Fibroblast of skin of right biceps (primary cell): ENCODE data around the gene EPC2.
"Not testable (repeated sequence)": the region's sequence is repeated elsewhere in the genome, so short reads cannot be mapped to it uniquely, and the experiment has no call there.

Source experiments
- DNase-seq: peaks from one replicate; pipeline ENCODE4 v3.0.0-alpha.2; 2013

Gene EPC2

GRCh38 chr2:148737742-148738141, 93.2 kb downstream of the EPC2 start:
- no peak for DNase-seq

DNA sequence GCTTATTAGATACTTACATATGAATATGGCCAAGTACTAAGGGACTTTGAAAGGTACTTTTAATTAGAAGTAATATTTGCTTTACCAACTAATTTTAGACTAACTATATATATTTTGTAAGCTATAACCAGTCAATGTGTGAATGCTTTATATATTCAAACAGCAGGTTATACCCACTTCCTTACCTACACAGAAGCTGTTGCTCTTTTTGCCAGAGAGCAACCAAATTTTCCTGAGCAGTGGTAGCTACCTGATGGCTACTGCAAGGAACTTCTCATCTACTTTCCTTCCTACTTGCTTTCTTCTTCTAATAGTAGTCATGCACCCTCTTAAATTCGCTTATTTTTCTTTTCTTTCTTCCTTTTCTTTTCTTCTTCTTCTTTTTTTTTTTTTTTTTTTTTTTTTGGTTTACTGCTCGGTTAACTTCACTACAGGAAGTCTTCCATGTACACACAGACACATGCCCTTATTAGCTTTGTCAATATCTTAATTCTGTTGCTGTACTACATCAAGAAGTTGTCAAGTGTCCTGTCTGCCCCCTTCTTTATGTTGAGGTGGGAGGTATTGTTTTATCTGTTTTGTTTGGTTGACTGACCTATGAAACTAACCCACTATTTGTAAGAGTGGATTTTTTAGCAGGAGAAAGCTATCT, 95.0 kb downstream of the EPC2 start:
- no peak for DNase-seq

GRCh38 chr2:148742373-148742772, 97.8 kb downstream of the EPC2 start:
- no peak for DNase-seq

DNA sequence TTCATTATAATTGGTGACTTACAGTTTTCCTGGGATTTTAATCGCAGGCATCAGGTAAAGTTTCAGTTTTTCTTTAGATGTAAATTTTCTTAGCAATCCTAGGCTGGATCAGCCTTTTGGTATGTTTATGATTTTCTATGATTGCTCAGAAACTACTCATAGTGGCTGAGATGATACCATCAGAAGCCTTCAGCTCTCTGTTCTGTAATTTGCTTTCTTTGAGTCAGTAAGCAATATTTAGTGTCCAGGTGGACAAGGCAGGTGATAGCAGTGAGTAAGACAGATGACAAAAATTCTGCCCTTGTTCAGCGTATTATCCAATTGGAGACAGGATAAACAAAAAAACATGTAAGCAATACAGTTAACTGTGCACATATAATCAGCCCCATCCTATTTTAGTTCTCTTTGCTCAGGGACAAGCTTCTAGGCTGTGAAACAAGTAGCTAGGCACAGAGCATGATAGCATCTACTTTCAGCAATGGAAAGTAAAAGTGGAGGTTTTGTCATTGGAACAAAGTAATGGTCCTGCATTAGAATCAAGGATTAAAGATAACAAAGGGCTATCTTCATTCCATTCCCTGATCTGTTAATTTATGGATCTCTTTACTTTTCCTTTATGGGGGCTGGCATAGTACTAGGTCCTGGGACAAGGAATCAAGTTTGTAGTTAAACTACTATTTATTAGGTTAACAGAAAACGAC, 100.8 kb downstream of the EPC2 start:
- DNase-seq, result no peak

- DNase-seq, result no peak
Measured at GRCh38 chr2:148746973-148747372, 102.4 kb downstream of the EPC2 start.

DNA sequence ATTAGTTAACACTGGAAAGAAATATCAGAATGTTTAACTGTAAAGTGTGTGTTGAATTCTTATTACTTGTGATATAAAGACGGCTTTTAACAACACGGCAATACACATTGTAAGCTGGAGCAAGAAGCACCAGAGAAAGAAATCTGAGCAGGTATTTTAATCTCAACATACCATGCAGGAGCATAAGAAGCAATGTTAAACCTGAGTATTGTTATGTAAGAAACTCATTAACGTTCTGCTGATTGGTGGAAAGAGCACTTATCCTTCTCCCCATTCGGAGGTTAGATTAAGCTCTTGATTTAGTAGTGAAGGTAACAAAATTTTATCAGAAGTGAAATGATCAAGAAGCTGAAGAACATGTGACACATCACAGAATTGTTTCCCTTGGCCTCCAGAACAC, 107.4 kb downstream of the EPC2 start:
- DNase-seq, result no peak

- no peak for DNase-seq
Measured at GRCh38 chr2:148752977-148753376, 108.4 kb downstream of the EPC2 start.

- DNase-seq, result no peak
Measured at GRCh38 chr2:148754864-148755263, 110.3 kb downstream of the EPC2 start.

- peak; percentile 94 for DNase-seq
Measured at GRCh38 chr2:148756292-148756975, 111.9 kb downstream of the EPC2 start.

- DNase-seq, result no peak
Measured at GRCh38 chr2:148764815-148765214, 120.3 kb downstream of the EPC2 start.

DNA sequence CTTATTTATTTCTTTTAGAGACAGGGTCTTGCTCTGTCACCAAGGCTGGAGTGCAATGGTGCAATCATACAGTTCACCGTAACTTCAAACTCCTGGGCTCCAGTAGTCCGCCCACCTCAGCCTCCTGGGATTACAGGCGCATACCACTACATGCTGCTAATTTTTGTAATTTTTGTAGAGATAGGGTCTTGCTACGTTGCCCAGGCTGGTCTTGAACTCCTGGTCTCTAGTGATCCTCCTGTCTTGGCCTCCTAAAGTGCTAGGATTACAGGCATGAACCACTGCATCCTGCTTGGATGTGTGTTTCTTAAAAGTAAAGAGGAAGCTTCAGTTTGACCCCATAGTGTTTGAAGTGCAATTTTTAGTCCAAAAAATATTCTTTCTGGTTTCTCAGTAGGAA, 125.5 kb downstream of the EPC2 start:
- no peak for DNase-seq

DNA sequence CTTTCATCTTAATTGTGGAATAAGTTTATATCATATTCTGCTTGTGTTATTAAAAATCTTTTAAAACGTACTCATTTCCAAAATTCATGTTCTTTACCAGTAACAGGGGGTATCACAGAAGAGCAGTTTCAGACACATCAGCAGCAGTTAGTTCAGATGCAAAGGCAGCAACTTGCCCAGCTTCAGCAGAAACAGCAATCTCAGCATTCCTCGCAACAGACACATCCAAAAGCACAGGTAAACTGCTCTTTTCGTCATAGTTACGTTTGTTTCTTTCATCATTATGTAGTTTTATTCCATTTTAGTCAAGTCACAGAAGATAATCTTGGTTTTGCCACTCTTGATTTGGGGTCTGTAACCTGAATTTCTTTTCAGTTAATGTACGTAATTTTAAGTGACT, 137.0 kb downstream of the EPC2 start:
- DNase-seq, result no peak

DNA sequence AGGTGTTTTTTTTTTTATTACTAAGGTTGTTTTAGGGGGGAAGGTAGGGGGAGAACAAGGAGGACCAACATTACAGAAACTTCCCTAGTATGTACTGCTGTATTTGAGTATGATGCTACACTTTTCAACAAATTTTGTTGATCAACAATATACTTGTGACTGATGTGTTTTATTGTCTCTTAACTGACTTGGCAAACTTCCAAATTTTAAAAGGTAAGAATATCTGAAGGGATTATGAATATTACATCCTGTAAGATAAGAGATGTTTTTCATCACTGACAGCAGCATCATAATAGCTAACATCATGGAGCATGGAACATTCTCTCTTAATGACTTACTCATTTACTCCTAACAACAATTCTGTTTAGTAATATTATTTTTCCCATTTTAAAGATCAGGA, 144.5 kb downstream of the EPC2 start:
- no peak for DNase-seq

DNA sequence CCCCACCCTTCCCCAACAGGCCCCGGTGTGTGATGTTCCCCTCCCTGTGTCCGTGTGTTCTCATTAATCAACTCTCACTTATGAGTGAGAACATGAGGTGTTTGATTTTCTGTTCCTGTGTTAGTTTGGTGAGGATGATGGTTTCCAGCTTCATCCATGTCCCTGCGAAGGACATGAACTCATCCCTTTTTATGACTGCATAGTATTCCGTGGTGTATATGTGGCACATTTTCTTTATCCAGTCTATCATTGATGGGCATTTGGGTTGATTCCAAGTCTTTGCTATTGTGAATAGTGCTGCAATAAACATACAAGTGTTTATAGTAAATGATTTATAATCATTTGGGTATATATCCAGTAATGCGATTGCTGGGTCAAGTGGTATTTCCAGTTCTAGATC, 145.6 kb downstream of the EPC2 start:
- not testable (repeated sequence) for DNase-seq

GRCh38 chr2:148794558-148794957, 150.0 kb downstream of the EPC2 start:
- peak; percentile 73 for DNase-seq

DNA sequence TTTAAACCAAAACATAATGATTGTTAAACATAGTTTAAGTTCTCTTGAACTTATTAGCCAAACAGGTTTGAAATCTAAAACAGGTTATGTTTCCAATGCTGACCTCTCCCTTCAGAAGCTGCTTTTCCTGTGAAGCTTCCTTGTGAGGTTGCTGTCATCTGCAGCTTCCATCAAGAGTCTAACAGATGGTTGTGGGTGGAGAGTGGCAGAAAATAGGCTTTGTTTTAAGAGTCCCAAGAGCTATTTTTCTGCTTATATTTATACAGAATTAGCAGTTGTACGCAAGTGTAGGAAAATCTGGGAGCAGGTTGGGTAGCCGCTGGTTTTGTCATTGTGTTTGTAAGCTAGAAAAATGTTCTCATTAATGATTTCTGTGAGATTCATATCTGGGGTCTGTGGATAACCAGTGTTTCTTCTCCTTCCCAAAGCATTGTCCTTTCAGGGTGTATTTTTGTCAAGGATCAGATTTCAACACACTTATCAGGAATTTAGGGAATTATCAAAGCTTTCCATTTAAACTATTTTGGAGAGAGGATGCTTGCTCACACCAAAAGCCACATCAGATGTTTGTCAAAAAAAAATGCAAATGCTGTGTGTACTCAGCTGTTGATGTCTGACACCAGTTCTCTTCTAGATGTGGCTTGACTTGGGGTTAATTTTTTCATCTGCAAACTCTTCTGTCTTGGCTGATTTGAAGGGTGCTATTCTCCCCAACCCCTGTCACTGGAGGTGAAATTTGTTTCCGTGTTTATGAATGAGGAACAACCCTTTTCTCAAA, 152.4 kb downstream of the EPC2 start:
- DNase-seq, result no peak

DNA sequence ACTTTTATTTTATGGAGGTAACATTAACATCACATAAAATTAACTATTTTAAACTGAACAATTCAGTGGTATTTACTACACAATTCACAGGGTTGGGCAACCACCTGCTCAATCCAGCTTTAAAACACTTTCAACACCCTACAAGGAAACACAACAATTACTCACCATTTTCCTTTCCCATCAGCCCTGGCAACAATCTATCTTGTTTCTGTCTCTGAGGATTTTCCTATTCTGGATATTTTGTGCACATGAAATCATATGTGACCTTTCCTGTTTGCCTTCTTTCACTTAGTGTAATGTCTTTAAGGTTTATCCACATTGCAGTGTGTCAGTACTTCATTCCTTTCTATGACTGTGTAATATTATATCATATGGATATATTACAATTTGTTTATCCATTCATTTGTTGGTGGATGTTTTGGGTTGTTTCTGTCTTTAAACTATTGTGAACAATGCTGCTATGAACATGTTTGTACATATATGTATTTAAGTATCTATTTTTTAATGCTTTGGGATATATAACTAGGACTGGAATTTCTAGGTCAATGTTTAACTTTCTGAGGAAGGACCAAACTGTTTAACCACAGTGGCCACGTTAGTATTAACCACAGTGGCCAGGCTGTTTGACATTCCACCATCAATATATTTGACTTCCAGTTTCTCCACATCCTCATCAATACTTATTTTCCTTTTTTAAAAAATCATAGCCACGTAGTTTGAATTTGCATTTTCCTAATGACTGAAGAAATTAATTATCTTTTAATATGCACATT, 158.1 kb downstream of the EPC2 start:
- DNase-seq, result no peak

DNA sequence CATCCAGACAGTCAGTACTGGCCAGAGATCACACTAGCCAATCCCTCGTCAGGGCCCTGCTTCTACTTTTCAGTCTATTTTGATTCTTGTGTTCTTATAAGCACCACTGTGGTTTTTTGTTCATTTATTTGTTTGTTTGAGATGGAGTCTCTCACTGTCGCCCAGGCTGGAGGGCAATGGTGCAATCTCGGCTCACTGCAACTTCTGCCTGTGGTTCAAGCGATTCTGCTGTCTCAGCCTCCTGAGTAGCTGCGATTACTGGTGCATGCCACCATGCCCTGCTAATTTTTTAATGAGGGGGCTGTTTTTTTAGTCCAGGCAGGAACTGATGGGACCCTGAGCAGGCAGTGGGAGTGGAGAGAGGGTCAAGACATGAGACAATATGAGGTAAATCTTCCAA, 165.5 kb downstream of the EPC2 start:
- DNase-seq, result no peak

DNA sequence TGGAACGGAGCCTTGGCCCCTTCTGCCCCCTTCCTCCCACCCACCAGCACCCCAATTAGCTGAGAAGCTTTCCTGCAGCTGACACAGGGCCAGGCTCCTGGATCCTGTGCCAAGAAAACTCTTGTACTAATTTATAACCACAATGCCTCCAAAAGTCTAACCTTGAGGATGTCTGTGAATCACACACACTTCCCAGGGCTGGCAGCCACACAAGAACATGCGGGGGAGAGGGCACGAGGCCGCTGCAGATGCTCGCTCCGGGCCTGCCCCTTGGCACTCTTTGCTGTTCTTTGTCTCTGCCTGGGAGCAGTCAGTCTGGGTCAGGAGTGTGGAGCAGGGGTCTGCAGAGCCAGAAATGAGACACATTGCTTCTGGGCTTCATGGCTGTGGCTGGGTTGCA, 167.8 kb downstream of the EPC2 start:
- DNase-seq, result peak; percentile 20

- DNase-seq, result no peak
Measured at GRCh38 chr2:148813603-148814065, 169.1 kb downstream of the EPC2 start.

DNA sequence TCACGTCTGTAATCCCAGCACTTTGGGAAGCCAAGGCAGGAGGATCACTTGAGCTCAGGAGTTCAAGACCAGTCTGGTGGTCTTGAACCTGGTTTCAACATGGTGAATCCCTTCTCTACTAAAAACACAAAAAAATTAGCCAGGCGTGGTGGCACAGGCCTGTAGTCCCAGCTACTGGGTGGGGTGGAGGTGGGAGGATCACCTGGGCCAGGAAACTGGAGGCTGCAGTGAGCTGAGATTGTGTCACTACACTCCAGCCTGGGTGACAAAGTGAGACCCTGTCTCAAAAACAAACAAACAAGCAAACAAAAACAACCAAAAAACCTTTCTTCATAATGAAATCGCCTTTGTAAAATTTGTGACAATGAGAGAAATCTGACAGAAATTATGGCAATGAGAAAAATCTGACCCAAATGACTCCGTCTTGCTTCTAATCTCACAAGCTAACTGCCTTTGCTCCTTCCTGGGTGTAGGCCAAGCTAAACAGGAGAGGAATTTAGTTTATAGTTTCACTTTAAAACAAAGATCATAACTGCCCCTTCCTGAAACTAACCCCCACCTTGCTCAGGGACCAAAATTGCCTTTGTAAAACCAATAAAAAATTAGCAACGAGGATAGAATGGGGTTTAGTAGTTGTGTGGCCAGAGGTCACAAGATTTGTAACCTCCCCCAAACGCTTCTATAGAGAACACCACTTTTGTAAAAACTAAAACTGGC, 169.8 kb downstream of the EPC2 start:
- DNase-seq, result peak; percentile 53
